Stimulated activated CD4-positive, alpha-beta T cell treated with anti-CD3 and anti-CD28 coated beads, Interleukin-12 subunit alpha, Interleukin-12 subunit beta, amount 100 ng/mL, for 48 hours (primary cell): ENCODE measurements around the gene TADA2B.

Source experiments
- DNase-seq, 3 donors: peaks; one replicate each; pipeline ENCODE4 v3.0.0-alpha.2; 2020; ENCODE audit warnings: low read depth in 2 of 3, low spot score in 1 of 3

Gene TADA2B

DNA sequence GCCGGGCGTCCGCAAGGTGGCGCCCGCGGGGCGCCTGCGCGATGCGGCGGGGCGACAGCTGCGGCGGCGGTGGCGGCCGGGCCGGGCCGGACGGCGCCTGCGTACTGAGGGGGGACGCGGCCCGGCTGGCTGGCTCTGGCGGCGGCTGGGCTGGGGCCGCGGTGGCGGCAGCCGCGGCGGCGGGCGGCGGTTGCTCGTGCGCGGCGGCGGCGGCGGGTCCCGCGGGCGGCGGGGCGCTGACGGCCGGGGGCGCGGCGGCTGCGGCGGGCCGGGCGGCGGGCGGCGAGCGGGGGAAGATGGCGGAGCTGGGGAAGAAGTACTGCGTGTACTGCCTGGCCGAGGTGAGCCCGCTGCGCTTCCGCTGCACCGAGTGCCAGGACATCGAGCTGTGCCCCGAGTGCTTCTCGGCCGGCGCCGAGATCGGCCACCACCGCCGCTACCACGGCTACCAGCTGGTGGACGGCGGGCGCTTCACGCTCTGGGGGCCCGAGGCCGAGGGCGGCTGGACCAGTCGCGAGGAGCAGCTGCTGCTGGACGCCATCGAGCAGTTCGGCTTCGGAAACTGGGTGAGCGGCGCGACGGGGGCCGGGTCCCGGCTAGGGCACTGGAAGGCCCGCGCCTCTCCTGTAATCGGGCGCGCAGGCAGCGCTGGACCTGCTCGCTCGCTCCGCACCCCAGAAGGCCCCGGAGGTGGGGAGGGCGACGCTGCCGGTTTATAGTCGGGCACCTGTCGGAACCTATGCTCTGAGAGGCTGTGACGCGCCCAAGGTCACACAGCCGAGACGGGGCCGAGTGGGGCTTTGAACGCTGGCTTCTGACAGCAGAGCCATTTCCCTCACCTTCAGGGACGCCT, at the start of gene TADA2B:
TSS of gene TADA2B (plus strand) at position 89 of the 853 bp plus-strand sequence. CDS start at position 297, 208 bp downstream.
- peak in 2 of 3 donors; percentile 22 to 42 for DNase-seq

DNA sequence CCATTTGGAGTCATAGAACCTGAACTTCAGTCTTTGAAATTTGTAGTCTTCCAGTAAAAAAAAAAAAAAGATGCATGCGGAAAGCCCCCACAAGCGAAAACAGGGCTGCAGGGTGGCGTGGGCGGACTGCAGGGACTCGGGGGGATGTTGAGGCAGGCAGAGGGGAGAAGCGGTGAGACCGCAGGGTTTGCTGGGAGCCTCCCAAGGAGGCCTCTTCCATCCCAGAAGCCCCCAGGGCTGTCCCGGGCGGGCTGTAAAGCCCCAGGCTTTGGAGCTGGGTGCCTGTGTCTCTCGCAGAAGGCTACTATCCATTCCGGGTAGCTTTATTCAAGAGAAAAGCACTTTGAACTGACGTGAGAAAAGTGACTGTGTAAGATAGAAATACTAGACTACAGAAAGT, 46.7 kb upstream of the TADA2B start:
- DNase-seq, result no peak

DNA sequence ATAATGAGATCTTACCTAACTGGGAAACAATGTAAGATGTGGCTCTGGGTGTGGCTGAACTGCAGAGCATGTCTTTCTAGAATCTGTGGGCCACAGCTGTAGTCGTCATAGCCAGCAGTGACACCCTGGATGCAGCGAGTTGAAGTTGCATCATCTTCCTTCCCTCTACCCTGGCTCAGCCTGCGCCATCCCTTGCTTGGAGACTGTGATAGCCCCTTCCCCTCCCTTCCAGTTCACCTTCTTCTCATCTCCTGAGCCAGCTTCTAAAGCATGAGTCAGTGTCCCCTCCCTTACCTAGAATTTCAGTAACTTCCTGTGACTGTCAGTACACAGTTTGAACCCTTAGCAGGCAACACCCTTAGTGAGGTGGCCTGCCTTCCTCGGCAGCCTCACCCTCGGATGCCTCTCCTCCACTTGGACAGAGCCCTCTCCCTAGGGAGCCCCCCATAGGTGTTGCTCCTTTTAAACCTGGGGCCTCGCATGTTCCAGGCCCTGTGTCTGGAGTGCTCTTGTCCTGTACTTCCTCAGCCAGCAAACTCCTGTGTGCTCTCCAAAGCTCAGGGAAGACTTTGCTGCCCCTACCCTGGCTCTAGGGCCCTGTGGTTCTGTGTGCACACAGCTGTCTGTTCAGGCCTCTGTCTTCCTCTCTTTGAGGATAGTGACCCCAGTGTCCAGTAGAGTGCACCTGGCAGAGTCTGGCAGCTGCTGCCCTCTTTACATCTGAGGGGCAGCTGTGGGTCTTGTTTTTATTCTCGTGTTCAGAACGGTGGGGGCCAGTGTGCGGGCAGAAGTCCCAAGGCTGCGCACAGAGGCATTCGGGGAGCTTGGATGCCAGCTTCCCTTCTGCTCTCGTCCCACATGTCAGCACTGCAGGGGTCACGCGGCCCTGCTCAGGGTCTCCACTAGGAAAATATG, 43.7 kb upstream of the TADA2B start:
- no peak for DNase-seq

GRCh38 chr4:7000421-7001176, 42.6 kb upstream of the TADA2B start:
- DNase-seq, result no peak

DNA sequence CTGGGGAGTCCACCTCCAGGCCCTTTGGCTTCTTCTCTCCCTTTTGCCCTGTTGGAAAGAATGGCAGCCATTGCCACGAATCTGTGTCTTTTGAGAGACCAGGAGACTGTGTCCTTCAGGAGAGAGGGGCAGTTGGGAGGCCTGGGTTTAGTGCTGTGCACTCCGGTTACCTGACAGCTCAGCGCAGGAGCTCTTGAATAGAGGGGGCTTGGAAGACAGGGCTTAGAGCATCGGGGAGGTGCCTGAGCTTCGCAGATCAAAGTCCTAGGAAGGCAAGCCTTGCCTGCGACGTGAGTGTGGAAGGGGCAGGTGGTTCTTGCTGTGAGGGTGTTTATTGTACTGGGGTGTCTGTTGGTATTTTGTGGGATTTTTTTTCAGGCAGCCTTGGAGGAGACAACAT, 41.9 kb upstream of the TADA2B start:
- no peak for DNase-seq

DNA sequence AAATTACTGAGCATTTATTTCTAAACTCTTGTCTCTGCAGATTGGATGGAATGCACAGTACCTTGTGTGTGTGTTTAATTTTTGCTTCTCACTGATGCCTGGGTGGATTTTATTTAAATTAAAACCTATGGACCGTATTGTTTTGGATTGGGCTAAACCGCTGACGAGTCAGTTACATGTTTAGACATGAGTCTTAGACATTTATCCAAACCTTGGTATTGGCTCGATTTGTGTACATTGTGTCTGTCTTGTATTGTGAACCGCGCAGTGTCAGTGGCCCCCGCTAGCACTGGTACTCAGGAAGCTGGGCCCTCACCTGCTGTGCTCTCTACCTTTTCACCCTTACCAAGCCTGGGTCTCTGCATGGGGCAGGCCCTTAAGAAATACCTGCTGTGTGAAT, 40.8 kb upstream of the TADA2B start:
- DNase-seq, result no peak

GRCh38 chr4:7003176-7003878, 39.8 kb upstream of the TADA2B start:
- no peak for DNase-seq

DNA sequence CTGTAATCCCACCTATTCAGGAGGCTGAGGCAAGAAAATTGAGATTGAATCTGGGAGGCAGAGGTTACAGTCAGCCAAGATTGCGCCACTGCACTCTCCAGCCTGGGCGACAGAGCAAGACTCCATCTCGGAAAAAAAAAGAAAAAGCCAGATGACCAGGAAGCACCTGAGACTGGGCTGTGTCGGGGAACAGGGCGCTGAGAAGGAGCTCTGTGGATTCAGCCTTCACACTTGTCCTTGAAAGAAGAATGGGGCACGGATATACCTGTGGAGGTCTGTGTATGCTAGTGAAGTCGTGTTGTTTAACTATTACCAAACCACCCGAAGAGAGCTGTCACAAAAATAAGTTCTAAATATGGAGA, 39.3 kb upstream of the TADA2B start:
- DNase-seq, result no peak

DNA sequence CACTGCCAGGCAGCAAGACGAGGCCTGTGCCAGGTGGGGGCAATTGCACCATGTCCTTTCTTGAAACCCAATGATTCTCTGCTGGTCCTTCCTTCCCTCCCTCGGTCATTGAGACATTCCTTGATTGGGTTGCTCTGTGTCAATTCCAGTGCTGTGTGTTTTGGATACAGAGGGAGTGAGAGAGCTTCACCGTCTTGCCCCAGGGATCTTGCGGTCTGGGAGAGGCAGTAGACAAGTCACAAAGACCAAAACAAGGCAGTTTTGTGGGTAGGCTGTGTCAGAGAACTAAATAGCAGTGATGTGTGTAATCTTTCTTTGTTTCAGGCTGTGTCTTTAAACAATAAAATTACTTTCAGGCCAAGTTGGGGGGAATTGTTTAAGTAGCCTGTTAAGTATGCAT, 38.8 kb upstream of the TADA2B start:
- no peak for DNase-seq

DNA sequence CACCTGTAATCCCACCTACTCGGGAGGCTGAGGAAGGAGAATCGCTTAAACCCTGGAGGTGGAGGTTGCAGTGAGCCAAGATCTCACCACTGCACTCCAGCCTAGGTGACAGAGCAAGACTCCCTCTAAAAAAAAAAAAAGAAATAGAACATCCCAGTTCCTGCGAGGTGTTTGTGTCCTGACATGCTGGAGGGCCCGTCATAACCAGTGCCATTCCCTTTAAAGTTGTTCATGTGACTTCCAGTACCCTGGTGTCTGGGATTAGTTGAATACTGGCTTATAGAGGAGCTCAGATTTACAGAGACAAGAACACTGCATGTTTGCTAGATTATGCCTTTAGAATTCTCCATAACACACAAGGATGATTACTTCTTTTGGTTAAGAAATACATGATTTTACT, 37.6 kb upstream of the TADA2B start:
- no peak for DNase-seq

GRCh38 chr4:7006411-7006810, 36.8 kb upstream of the TADA2B start:
- DNase-seq, result no peak

DNA sequence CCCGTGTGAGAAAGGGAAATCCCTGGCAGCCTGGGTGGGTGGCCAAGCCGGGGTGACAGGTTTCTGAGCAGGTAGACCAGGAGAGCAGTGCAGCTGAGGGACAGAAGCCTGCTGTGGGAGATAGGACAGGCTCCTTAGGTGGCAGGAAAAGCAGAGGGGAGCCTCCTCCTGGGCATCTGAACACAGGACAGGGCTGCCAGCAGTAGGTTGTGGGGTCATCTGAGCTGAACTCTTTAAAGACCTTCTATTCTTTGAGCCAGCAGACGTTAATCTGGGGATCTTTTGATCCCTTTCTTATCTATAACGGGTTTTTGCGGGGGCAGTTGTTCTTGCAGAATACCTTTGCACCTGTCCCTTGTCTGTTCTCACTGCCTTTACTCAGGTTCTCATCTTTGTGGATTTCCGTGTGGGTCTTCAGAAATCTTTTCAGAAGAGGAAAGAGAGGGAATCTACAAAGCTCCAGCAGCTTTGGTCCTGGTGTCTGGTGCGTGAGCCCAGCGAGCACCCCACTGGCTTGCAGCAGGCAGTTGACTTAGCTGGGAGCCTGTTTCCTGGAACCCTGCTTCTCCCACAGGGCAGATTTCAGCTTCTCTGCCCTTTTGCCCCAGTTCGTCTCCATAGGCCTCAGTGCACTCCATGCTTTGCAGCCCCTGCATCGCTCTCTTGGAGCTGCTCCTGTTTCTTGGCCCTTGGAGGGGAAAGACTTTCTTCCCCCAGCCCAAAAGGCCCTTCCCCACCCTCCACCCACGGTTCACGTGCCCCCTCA, 35.8 kb upstream of the TADA2B start:
- DNase-seq, result no peak

DNA sequence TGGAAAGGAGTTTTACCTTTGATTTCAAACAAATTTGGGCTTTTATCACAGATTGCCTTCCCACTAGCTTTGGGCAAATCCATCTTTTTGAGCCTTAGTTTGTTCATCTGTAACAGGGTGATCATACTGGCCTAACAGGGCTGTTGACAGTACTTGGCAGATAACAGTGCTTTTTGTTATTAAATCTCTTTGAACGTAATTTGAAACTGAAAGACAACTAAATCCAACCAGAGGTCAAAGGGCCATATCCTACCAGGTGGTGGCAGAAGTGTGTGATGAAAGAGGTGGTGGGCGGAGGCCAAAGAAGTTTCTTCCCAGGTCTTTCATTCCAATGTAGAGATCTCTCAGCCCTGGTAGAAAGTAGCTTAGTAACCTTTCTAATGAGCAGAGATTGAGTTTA, 35.2 kb upstream of the TADA2B start:
- no peak for DNase-seq

DNA sequence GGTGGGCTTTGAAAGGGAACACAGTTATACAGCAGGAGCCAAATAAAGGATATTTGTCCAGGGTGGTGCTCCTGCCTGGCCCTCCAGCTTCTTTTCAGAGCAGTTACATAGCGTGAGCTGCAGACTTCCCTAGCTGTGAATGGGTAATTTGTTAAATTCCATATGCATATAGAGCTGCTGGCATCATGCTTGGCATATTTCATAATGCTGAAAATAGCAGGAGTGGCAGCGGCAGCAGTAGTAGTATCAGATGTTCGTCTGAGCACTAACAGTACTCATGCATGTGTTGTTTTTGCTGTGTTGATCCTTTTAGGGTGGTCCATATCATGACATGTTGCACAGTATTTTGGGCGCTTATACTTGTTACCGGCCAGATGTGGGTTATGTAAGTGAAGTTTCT, 33.6 kb upstream of the TADA2B start:
- DNase-seq, result no peak

- DNase-seq, result no peak
Measured at GRCh38 chr4:7013175-7013574, 30.0 kb upstream of the TADA2B start.

DNA sequence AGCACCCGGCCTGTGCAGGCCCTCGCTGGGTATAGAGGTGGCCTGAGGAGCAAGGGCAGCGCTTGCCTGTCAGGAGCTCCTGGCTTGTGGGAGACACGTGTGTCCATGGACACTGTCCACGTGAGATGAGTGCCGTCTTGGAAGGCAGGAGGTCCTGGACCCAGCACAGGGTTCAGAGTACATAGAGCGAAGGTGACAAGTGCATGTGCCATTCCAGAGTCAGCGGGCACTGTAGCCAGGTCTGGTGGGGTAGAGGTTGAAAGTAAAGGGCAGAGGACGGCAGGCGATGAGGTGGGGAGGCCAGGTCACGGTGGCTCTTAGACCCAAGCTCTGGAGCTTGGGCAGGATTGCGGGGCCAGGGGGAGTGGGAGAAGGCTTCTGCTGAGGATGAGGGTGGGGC, 28.4 kb upstream of the TADA2B start:
- no peak for DNase-seq

- no peak for DNase-seq
Measured at GRCh38 chr4:7015383-7016035, 27.7 kb upstream of the TADA2B start.

GRCh38 chr4:7016086-7016485, 27.1 kb upstream of the TADA2B start:
- DNase-seq, result no peak

DNA sequence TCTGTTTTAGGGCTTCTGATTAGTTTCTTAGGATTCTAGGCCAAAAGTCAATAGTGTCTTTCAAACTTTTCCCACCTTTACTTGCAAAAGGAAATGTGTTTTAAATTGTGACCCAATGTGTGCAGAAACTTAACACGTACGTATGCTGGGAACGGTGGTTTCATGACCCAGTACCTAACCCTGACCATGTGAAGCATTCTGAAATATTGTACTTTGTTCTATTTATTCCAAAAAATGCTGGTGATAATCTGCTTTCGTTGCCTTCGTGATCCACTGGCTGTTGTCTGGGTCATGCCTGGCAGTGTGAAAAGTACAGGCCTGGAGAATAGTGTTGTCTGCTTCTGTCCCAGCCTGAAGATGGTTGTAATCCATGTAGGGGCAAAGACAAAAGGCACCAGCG, 26.7 kb upstream of the TADA2B start:
- DNase-seq, result no peak
